PC-3 (cell line): ENCODE data around the gene KATNAL1. TPM values are rescaled to one million over a fixed set of nuclear protein-coding genes. Genes with fewer than 3 reads are reported as not detected.
A peak's percentile ranks its signal among the peaks of the same experiment; 100 is the strongest.

Experiments
- ATAC-seq: fragments of 200-7000 bp; cut with Tn5 transposase; 2 replicates; pipeline ENCODE4 v1.9.1; 2020; ENCODE audit warnings: mild to moderate bottlenecking, moderate library complexity
- BruUV-seq: library from RNA; stranded (reverse); fragments of 400-500 nt; replicated peaks from 2 replicates; lab custom pipeline; 2021; lab: Mats Ljungman, UMichigan
- CTCF ChIA-PET: fragments of 300-600 bp; sonication (Branson Sonifier 250); formaldehyde crosslinking; loops from one replicate; lab custom pipeline; 2022; ENCODE audit warnings: antibody characterized with exemption; lab: Charles Lee
- POLR2A ChIA-PET: fragments of 300-600 bp; sonication (Branson Sonifier 250); formaldehyde crosslinking; loops from one replicate; lab custom pipeline; 2022; ENCODE audit warnings: antibody characterized with exemption; ENCODE audit not compliant: unreplicated experiment; lab: Charles Lee
- DNase-seq: peaks from one replicate; pipeline ENCODE4 v3.0.0-alpha.2; 2015
- H2AFZ ChIP-seq: fragments of 300-600 bp; sonication (generic); 2 replicates; pipeline ENCODE4 v1.6.0; 2016; ENCODE audit warnings: antibody characterized with exemption, low read length
- H3F3A ChIP-seq: fragments of 300-600 bp; sonication (generic); one replicate; pipeline ENCODE4 v1.6.0; 2017; ENCODE audit warnings: antibody characterized with exemption, low read length, control low read depth, mild to moderate bottlenecking; ENCODE audit not compliant: unreplicated experiment
- H3K27ac ChIP-seq: fragments of 300-600 bp; sonication (generic); 2 replicates; pipeline ENCODE4 v1.5.1; 2016; ENCODE audit warnings: mild to moderate bottlenecking, low read length
- H3K27me3 ChIP-seq: fragments of 300-600 bp; sonication (generic); 2 replicates; pipeline ENCODE4 v1.6.1; 2016; ENCODE audit warnings: low read length, mixed read lengths
- H3K36me3 ChIP-seq: fragments of 300-600 bp; sonication (generic); 2 replicates; pipeline ENCODE4 v1.6.1; 2016; ENCODE audit warnings: low read depth, mixed run types, low read length, mixed read lengths
- H3K4me1 ChIP-seq: fragments of 300-600 bp; sonication (generic); 2 replicates; pipeline ENCODE4 v1.5.1; 2016; ENCODE audit warnings: low read length; ENCODE audit not compliant: insufficient read depth
- H3K4me2 ChIP-seq: fragments of 300-600 bp; sonication (generic); 2 replicates; pipeline ENCODE4 v1.6.0; 2016; ENCODE audit warnings: low read length
- H3K4me3 ChIP-seq: fragments of 300-600 bp; sonication (generic); 2 replicates; pipeline ENCODE4 v1.5.1; 2016; ENCODE audit warnings: mild to moderate bottlenecking, low read length, mixed read lengths
- H3K79me2 ChIP-seq: fragments of 300-600 bp; sonication (generic); 2 replicates; pipeline ENCODE4 v1.6.1; 2017; ENCODE audit warnings: low read length, mixed read lengths
- H3K9ac ChIP-seq: fragments of 300-600 bp; sonication (generic); 2 replicates; pipeline ENCODE4 v1.6.0; 2016; ENCODE audit warnings: mild to moderate bottlenecking, low read length
- H3K9me2 ChIP-seq: fragments of 300-600 bp; sonication (generic); replicated peaks from 2 replicates; pipeline ENCODE4 v1.6.1; 2016; ENCODE audit warnings: mixed run types, low read length, mixed read lengths
- H3K9me3 ChIP-seq: fragments of 300-600 bp; sonication (generic); 2 replicates; pipeline ENCODE4 v1.6.1; 2016; ENCODE audit warnings: low read length, mixed read lengths
- H4K20me1 ChIP-seq: fragments of 300-600 bp; sonication (generic); 2 replicates; pipeline ENCODE4 v1.6.1; 2016; ENCODE audit warnings: low read length, mixed read lengths
- CTCF ChIP-seq: fragments of 300-600 bp; sonication (generic); conservative IDR thresholded peaks from 2 replicates; pipeline ENCODE4 v1.5.1; 2017; ENCODE audit warnings: antibody characterized with exemption, low read depth, mild to moderate bottlenecking, low read length
- EZH2 ChIP-seq: fragments of 300-600 bp; sonication (generic); IDR thresholded peaks from one replicate; pipeline ENCODE4 v1.6.1; 2017; ENCODE audit warnings: antibody characterized with exemption, mild to moderate bottlenecking, low read length; ENCODE audit not compliant: unreplicated experiment
- EZH2phosphoT487 ChIP-seq: fragments of 300-600 bp; sonication (generic); IDR thresholded peaks from 2 replicates; pipeline ENCODE4 v1.6.1; 2018; ENCODE audit warnings: mild to moderate bottlenecking, antibody characterized with exemption, low read length, borderline replicate concordance
- intact Hi-C: fragments of 100-400 bp; cut with micrococcal nuclease; formaldehyde crosslinking; loops from 2 replicates; pipeline ENCODE4 v1.9.0; 2023
- total RNA-seq: library from RNA; depleted of rRNA; stranded (reverse); fragments of >200 nt; gene quantifications from 2 replicates; pipeline ENCODE4 v1.2.3, GENCODE V29; 2014

The KATNAL1 gene
- total RNA-seq, 1 experiment from 2014 or later = 4.3 TPM

GRCh38 chr13:30164146-30164545 lies 143.2 kb downstream of the KATNAL1 start:
- no peak for ATAC-seq
- BruUV-seq = no TSS peak

GRCh38 chr13:30163441-30163840 lies 143.9 kb downstream of the KATNAL1 start:
- no peaks in the 10 kb centered on the region for H3K9me2 ChIP-seq
- H3K27ac ChIP-seq = no peak overlapping the region
- ATAC-seq (no peak), DNase-seq (no peak)
- no peaks in the 10 kb centered on the region for H3K36me3 ChIP-seq
- H3K4me2 ChIP-seq = no peak overlapping the region
- ChIA-PET POLR2A (no interaction called here), CTCF (no interaction called here)
- 0 out of 2 replicates have a peak, but pooled peaks cover 3% of the 10 kb centered on the region for H3K4me1 ChIP-seq
- no peaks in the 10 kb centered on the region for H4K20me1 ChIP-seq
- BruUV-seq = no TSS peak
- no peaks in the 10 kb centered on the region for H3K27me3 ChIP-seq
- intact Hi-C loops = no loop called here
- TF ChIP-seq CTCF = no peak
- no peak for TF ChIP-seq EZH2
- TF ChIP-seq EZH2phosphoT487 = no peak
- H3K4me3 ChIP-seq = no peak overlapping the region
- no peak overlapping the region for H3K9ac ChIP-seq
- H3K79me2 ChIP-seq = no peaks in the 10 kb centered on the region
- H3K9me3 ChIP-seq = no peaks in the 10 kb centered on the region
- no peak overlapping the region for H2AFZ ChIP-seq
- H3F3A ChIP-seq = no peaks in the 10 kb centered on the region

More at GRCh38 chr13:30164146-30164545, 143.2 kb downstream of the KATNAL1 start:
- no peaks in the 10 kb centered on the region for H3K27me3 ChIP-seq
- no peak overlapping the region for H2AFZ ChIP-seq
- no peak overlapping the region for H3K4me2 ChIP-seq
- no peaks in the 10 kb centered on the region for H3K36me3 ChIP-seq
- H3K9me2 ChIP-seq = no peaks in the 10 kb centered on the region
- H3K79me2 ChIP-seq = no peaks in the 10 kb centered on the region
- no peaks in the 10 kb centered on the region for H4K20me1 ChIP-seq
- TF ChIP-seq EZH2 (no peak), CTCF (no peak), EZH2phosphoT487 (no peak)
- intact Hi-C loops = no loop called here
- CTCF ChIA-PET = no interaction called here
- H3K9ac ChIP-seq = no peak overlapping the region
- 0 out of 2 replicates have a peak, but pooled peaks cover 3% of the 10 kb centered on the region for H3K4me1 ChIP-seq
- H3K27ac ChIP-seq = no peak overlapping the region
- no peak overlapping the region for H3K4me3 ChIP-seq
- DNase-seq = no peak
- POLR2A ChIA-PET = no interaction called here
- no peaks in the 10 kb centered on the region for H3K9me3 ChIP-seq
- no peaks in the 10 kb centered on the region for H3F3A ChIP-seq

- TF ChIP-seq EZH2phosphoT487 = no peak
- no peak for TF ChIP-seq EZH2
- TF ChIP-seq CTCF = no peak
- BruUV-seq = no TSS peak
- ATAC-seq (no peak), DNase-seq (peak; percentile 22)
- Histone ChIP-seq H3K4me3 (no peak overlapping the region), H3K27me3 (no peaks in the 10 kb centered on the region), H3K4me1 (peaks cover 6% of the 10 kb centered on the region; the same call in 1 of the 2 replicates), H3K9ac (no peak overlapping the region), H3K9me2 (no peaks in the 10 kb centered on the region), H4K20me1 (no peaks in the 10 kb centered on the region), H3K9me3 (no peaks in the 10 kb centered on the region), H2AFZ (no peak overlapping the region), H3K27ac (no peak overlapping the region), H3K79me2 (no peaks in the 10 kb centered on the region), H3K36me3 (no peaks in the 10 kb centered on the region), H3K4me2 (no peak overlapping the region), H3F3A (no peaks in the 10 kb centered on the region)
- intact Hi-C loops = no loop called here
- POLR2A ChIA-PET = no interaction called here
- CTCF ChIA-PET = interaction anchor here (2.5 kb wide), 1 partner anchor 27 kb away, joined by 8 read pairs; no protein-coding TSS in a partner anchor
Measured at GRCh38 chr13:30159446-30159839, 147.9 kb downstream of the KATNAL1 start.
